MM.1S (cell line): ENCODE measurements around the gene ULK4.

ENCODE experiments used
- EZH2 ChIP-seq: fragments of 300-600 bp; sonication (generic); optimal IDR thresholded peaks from 2 replicates; pipeline ENCODE3; 2017; ENCODE audit warnings: low read depth, mild to moderate bottlenecking, antibody characterized with exemption, low read length, mixed read lengths
- EZH2phosphoT487 ChIP-seq: fragments of 300-600 bp; sonication (generic); IDR thresholded peaks from 2 replicates; pipeline ENCODE4 v1.6.1; 2018; ENCODE audit warnings: antibody characterized with exemption, low read length
- TF ChIP-seq, protein P1 (sequence below): fragments of 300-600 bp; sonication (generic); IDR thresholded peaks from 2 replicates; pipeline ENCODE4 v1.5.1; 2016; ENCODE audit warnings: antibody characterized with exemption, low read length, mixed read lengths

DNA sequence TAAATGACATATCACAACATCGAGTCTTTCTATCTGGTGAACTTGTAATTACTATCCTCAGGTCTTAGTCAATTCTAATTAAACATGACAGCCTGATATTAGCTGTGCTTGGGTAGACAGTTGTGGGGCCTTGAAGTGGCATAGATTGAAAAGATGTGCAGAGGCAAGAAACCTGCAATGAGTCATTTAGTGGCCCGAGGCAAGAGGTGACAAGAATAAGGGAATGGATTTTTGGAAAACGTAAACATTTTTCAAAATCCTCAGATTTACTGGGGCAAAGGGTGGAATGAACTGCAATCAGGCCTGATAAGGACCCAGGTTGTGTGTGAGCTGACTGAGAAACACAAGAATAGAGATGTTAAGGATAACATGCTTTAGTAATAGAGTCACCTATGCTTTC lies 29.5 kb upstream of the ULK4 start:
- TF ChIP-seq, protein P1, sequence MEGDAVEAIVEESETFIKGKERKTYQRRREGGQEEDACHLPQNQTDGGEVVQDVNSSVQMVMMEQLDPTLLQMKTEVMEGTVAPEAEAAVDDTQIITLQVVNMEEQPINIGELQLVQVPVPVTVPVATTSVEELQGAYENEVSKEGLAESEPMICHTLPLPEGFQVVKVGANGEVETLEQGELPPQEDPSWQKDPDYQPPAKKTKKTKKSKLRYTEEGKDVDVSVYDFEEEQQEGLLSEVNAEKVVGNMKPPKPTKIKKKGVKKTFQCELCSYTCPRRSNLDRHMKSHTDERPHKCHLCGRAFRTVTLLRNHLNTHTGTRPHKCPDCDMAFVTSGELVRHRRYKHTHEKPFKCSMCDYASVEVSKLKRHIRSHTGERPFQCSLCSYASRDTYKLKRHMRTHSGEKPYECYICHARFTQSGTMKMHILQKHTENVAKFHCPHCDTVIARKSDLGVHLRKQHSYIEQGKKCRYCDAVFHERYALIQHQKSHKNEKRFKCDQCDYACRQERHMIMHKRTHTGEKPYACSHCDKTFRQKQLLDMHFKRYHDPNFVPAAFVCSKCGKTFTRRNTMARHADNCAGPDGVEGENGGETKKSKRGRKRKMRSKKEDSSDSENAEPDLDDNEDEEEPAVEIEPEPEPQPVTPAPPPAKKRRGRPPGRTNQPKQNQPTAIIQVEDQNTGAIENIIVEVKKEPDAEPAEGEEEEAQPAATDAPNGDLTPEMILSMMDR = no peak
- TF ChIP-seq EZH2phosphoT487 (no peak), EZH2 (no peak)
